DND-41 (cell line): Measurements from ENCODE around the gene C17orf50.

Experiments
- ATAC-seq: fragments of 200-7000 bp; cut with Tn5 transposase; 3 replicates; pipeline ENCODE4 v1.9.1; 2021; ENCODE audit warnings: low read depth; ENCODE audit not compliant: insufficient read depth
- DNase-seq: peaks from one replicate; pipeline ENCODE4 v3.0.0-alpha.2; 2020
- H2AFZ ChIP-seq: 2 replicates; pipeline ENCODE4 v1.6.0; 2012; ENCODE audit warnings: low read depth, low read length
- H3K27ac ChIP-seq: 2 replicates; pipeline ENCODE4 v1.5.1; 2012; ENCODE audit warnings: low read length, inconsistent platforms
- H3K27me3 ChIP-seq: fragments of 200-600 bp; sonication (generic); 2 replicates; pipeline ENCODE4 v1.6.0; 2012; ENCODE audit warnings: low read length, mild to moderate bottlenecking, inconsistent platforms; ENCODE audit not compliant: insufficient read depth, poor library complexity
- H3K36me3 ChIP-seq: 2 replicates; pipeline ENCODE4 v1.5.1; 2012; ENCODE audit warnings: low read length, inconsistent platforms; ENCODE audit not compliant: insufficient read depth
- H3K4me1 ChIP-seq: 2 replicates; pipeline ENCODE4 v1.5.1; 2012; ENCODE audit warnings: mild to moderate bottlenecking, low read length; ENCODE audit not compliant: insufficient read depth
- H3K4me2 ChIP-seq: 2 replicates; pipeline ENCODE4 v1.6.0; 2012; ENCODE audit warnings: mild to moderate bottlenecking, moderate library complexity, low read length, inconsistent platforms; ENCODE audit not compliant: insufficient read depth
- H3K4me3 ChIP-seq, 2 experiments: fragments of 200-600 bp in 1 of 2; shearing (Covaris generic) in 1 of 2; 2 replicates each; pipeline ENCODE4 v1.5.1; 2012 to 2016; ENCODE audit warnings: inconsistent platforms in 2 of 2, low read length in 2 of 2, mild to moderate bottlenecking in 2 of 2, low read depth in 1 of 2, moderate library complexity in 1 of 2
- H3K79me2 ChIP-seq: 2 replicates; pipeline ENCODE4 v1.6.0; 2012; ENCODE audit warnings: low read length, inconsistent platforms; ENCODE audit not compliant: insufficient read depth
- H3K9ac ChIP-seq: 2 replicates; pipeline ENCODE4 v1.6.0; 2012; ENCODE audit warnings: low read depth, mild to moderate bottlenecking, inconsistent platforms, low read length, moderate library complexity
- H3K9me3 ChIP-seq: 2 replicates; pipeline ENCODE4 v1.5.1; 2012; ENCODE audit warnings: low read length, moderate library complexity, mild to moderate bottlenecking, inconsistent platforms; ENCODE audit not compliant: insufficient read depth, severe bottlenecking
- H4K20me1 ChIP-seq: 2 replicates; pipeline ENCODE4 v1.6.0; 2012; ENCODE audit warnings: low read length; ENCODE audit not compliant: insufficient read depth
- EZH2 ChIP-seq: IDR thresholded peaks from 3 replicates; pipeline ENCODE4 v1.6.1; 2012; ENCODE audit warnings: borderline replicate concordance, low read depth, mild to moderate bottlenecking, moderate library complexity, low read length, inconsistent platforms; ENCODE audit not compliant: severe bottlenecking
- TF ChIP-seq, protein P1 (sequence below): IDR thresholded peaks from 2 replicates; pipeline ENCODE4 v1.5.1; 2012; ENCODE audit warnings: borderline replicate concordance, low read length, moderate library complexity, mild to moderate bottlenecking; ENCODE audit not compliant: poor library complexity, severe bottlenecking; ENCODE audit errors: extremely low read depth

C17orf50 gene

DNA sequence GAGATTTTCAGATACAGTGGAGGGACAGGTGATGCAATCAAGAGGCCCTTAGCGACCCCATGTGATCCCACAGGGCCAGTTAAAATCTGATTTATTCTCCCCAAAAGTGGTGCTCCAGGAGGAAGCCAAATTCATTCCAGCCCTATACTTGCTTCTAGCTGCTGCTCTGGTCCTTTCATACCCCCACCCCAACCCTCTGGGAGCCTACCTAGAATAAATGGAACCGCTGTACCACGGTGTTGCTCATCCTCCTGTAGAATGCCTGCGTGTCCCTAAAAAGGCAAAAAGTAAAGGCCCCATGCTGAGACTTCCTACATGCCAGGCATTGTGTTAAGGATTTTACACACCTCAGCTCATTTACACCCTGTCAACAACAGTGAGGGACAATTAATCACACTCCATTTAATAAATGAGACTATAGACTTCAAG, 31.3 kb upstream of the C17orf50 start:
- Histone ChIP-seq H3K4me2 (no peak overlapping the region), H3K36me3 (peaks cover 34% of the 10 kb centered on the region), H3K9ac (no peak overlapping the region), H3K27me3 (no peaks in the 10 kb centered on the region), H3K4me3 (no peak overlapping the region), H2AFZ (no peak overlapping the region), H3K79me2 (no peaks in the 10 kb centered on the region), H3K9me3 (no peaks in the 10 kb centered on the region), H3K4me1 (peaks cover 11% of the 10 kb centered on the region), H3K27ac (no peak overlapping the region), H4K20me1 (peaks cover 3% of the 10 kb centered on the region; the same call in 1 of the 2 replicates)
- ATAC-seq = no peak
- TF ChIP-seq, protein P1, sequence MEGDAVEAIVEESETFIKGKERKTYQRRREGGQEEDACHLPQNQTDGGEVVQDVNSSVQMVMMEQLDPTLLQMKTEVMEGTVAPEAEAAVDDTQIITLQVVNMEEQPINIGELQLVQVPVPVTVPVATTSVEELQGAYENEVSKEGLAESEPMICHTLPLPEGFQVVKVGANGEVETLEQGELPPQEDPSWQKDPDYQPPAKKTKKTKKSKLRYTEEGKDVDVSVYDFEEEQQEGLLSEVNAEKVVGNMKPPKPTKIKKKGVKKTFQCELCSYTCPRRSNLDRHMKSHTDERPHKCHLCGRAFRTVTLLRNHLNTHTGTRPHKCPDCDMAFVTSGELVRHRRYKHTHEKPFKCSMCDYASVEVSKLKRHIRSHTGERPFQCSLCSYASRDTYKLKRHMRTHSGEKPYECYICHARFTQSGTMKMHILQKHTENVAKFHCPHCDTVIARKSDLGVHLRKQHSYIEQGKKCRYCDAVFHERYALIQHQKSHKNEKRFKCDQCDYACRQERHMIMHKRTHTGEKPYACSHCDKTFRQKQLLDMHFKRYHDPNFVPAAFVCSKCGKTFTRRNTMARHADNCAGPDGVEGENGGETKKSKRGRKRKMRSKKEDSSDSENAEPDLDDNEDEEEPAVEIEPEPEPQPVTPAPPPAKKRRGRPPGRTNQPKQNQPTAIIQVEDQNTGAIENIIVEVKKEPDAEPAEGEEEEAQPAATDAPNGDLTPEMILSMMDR = no peak
- no peak for TF ChIP-seq EZH2
- no peak for DNase-seq

DNA sequence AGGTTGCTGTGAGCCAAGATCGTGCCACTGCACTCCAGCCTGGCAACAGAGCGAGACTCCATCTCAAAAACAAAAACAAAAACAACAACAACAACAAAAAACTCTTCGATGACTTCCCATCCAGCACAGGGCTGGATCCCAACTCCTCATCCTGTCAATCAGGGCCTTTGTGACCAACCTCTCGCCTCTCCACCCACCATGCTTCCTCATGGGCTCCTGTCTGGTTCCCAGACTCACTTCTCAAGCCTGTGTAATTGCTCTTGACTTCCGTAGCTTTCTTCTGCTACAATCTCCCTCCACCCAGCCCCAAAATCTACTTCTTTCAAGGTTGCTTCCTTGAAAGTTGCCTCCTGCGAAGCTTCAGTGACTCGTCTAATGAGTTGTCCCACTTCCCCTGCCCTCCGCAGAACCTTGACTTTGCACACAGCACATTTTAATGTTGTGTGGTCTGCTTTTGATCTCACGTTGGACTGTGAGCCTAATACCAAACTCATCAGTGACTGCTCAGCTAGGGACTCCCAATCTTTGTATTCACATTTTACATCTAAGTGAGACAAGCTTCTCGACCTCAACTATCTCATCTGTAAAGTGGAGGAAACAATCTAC, 30.2 kb upstream of the C17orf50 start:
- no peak overlapping the region for H3K4me3 ChIP-seq
- H3K27ac ChIP-seq = no peak overlapping the region
- ATAC-seq = no peak
- peak overlapping the region; percentile 67; the same call in 1 of the 2 replicates for H3K4me2 ChIP-seq
- peaks cover 11% of the 10 kb centered on the region for H3K4me1 ChIP-seq
- no peak for TF ChIP-seq EZH2
- TF ChIP-seq, protein P1 = no peak
- no peaks in the 10 kb centered on the region for H3K9me3 ChIP-seq
- H3K79me2 ChIP-seq = no peaks in the 10 kb centered on the region
- H4K20me1 ChIP-seq = no peaks in the 10 kb centered on the region
- DNase-seq = no peak
- H3K9ac ChIP-seq = no peak overlapping the region
- H3K27me3 ChIP-seq = no peaks in the 10 kb centered on the region
- no peak overlapping the region for H2AFZ ChIP-seq
- H3K36me3 ChIP-seq = peaks cover 23% of the 10 kb centered on the region

DNA sequence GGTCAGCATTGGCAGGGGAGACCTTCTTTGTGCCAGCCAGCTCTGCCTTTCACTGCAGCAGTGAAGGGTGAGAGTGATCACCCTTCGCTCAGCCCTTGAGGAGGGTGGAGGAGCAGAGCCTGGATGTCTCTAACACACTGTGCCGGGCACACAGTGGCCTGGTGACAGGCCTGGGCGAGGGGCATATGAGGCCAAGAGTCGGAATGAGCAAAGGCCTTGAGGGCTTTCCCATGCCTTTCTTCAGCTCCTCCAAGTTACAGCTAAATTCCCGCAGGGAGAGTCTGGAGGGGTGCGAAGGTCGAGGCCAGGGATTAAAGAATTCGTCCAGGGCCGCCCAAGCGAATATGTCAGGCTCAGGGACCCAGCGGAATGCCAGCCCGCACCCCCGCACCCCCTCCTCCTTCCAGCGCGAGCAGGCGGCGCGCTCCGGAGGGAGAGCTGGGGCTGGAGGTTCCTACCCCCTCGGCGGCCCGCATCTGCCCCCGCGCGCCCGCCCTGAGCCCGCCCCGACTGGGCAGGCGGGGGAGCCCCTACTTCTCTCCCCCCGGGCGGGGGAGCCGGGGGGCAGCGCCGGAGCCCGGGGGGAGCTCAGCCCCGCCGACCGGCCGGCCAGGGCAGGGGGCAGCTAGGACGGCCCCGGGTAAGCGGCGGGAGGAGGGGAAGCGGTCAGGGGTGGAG, 29.3 kb upstream of the C17orf50 start, which contains the start of gene RASL10B:
Gene RASL10B (plus strand): TSS at position 401 of the 678 bp plus-strand sequence. CDS start 3,546 bp downstream, outside the sequence.
- no peak for TF ChIP-seq EZH2
- TF ChIP-seq, protein P1 = no peak
- Histone ChIP-seq H3K27ac (peak within 1 kb of the TSS; percentile 29; the same call in 1 of the 2 replicates), H4K20me1 (no peaks in the 10 kb centered on the region), H3K4me1 (peaks cover 11% of the 10 kb centered on the region), H3K4me2 (peak within 1 kb of the TSS; percentile 67), H3K9me3 (no peaks in the 10 kb centered on the region), H3K27me3 (no peaks in the 10 kb centered on the region), H3K79me2 (no peaks in the 10 kb centered on the region), H3K9ac (peak within 1 kb of the TSS; percentile 43; the same call in 1 of the 2 replicates), H3K36me3 (peaks cover 17% of the 10 kb centered on the region), H3K4me3 (peak within 1 kb of the TSS in 1 of 2 experiments; percentile 54; a peak in 3 of 4 replicates), H2AFZ (peak within 1 kb of the TSS; percentile 62)
- ATAC-seq (peak; percentile 92), DNase-seq (peak; percentile 69)
